ENCODE results near the gene WDR47.
"Not testable (repeated sequence)": the region's sequence is repeated elsewhere in the genome, so short reads cannot be mapped to it uniquely, and the experiment has no call there.

The WDR47 gene

GRCh38 chr1:108961752-108962486 lies 80.0 kb downstream of the WDR47 start:
- DNase-seq = no peak

GRCh38 chr1:108961198-108961597 lies 80.7 kb downstream of the WDR47 start:
- no peak for DNase-seq

- no peak for DNase-seq
These were observed 81.2 kb downstream of the WDR47 start for GRCh38 chr1:108960719-108961118.

GRCh38 chr1:108957888-108958287 lies 84.0 kb downstream of the WDR47 start:
- DNase-seq = no peak

GRCh38 chr1:108955881-108956280 lies 86.0 kb downstream of the WDR47 start:
- no peak for DNase-seq

GRCh38 chr1:108955111-108955510 lies 86.8 kb downstream of the WDR47 start:
- no peak for DNase-seq

- DNase-seq = no peak
These were observed 88.5 kb downstream of the WDR47 start for GRCh38 chr1:108953452-108953851.

- no peak for DNase-seq
These were observed 90.7 kb downstream of the WDR47 start for GRCh38 chr1:108951242-108951641.

- no peak for DNase-seq
These were observed 92.9 kb downstream of the WDR47 start for GRCh38 chr1:108949044-108949443.

- DNase-seq = no peak
These were observed 93.9 kb downstream of the WDR47 start for GRCh38 chr1:108947871-108948525.

- DNase-seq = no peak
These were observed 105.7 kb downstream of the WDR47 start for GRCh38 chr1:108936170-108936569.

GRCh38 chr1:108933944-108934343 lies 108.0 kb downstream of the WDR47 start:
- DNase-seq = no peak

- not testable (repeated sequence) for DNase-seq
These were observed 114.3 kb downstream of the WDR47 start for GRCh38 chr1:108927565-108927964.

GRCh38 chr1:108925920-108926319 lies 116.0 kb downstream of the WDR47 start:
- peak; percentile 1 for DNase-seq
